ENCODE measurements around the gene RGS10.

RGS10 gene

GRCh38 chr10:119500123-119500795, 42.3 kb downstream of the RGS10 start:
- DNase-seq (ENCODE audit: low spot score): no peak
- TF ChIP-seq CTCF (IDR thresholded peaks at IDR 0.05; ENCODE audit: extremely low read depth, missing control alignments): no peak

DNA sequence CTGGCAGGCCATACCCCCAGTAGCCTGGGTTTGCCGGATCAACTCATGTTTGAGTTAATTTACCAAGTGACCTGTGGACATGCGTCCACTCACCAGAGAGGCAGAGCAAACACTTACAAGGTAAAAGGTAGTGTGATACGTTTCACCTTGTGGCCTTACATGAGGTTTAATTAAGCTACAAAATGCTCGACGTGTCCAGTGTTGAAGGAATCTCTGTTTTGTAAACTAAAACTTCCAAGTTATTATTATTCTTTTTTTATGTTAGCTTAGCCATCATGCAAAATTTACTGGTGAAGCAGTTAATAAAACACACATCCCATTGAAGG, 42.9 kb downstream of the RGS10 start:
- no peak for TF ChIP-seq CTCF (IDR thresholded peaks at IDR 0.05; ENCODE audit: extremely low read depth, missing control alignments)
- no peak for DNase-seq (ENCODE audit: low spot score)

DNA sequence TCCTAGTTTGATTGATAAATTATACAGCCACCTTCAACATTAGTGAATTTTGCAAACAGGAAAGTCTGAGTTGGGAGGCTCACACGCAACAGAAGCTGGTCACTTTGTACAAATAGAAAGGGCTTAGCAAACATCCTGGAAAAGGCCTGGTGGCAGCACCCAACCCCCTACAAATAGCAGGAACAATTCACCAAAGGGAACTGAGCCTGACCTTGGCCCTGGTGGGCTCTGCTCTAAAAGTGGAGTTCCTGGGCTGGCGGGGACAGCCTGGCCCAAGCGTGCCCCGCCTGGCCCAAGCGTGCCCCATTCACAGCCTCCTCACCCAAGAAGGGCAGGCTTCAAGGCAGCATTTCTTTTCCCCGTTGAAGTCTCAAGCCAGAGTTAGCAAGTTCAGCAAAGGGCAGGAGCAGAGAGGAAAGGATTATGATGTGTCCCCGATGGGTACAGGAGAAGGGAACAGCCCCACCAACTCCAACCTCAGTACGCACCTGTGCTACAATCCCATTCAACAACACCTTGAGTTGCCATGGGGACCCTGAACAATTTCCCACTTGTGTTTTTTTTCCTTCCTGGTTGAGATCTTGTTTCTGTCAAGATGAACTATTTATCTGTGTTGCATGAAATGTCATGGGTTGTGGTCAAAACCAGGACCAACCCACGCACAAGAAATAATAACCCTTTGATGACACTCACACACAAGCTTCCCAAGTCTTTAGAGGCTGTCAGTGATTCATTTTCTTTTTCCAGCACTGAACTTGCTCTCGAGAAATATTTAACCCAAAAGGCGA, 43.4 kb downstream of the RGS10 start:
- no peak for DNase-seq (ENCODE audit: low spot score)
- no peak for TF ChIP-seq CTCF (IDR thresholded peaks at IDR 0.05; ENCODE audit: extremely low read depth, missing control alignments)

DNA sequence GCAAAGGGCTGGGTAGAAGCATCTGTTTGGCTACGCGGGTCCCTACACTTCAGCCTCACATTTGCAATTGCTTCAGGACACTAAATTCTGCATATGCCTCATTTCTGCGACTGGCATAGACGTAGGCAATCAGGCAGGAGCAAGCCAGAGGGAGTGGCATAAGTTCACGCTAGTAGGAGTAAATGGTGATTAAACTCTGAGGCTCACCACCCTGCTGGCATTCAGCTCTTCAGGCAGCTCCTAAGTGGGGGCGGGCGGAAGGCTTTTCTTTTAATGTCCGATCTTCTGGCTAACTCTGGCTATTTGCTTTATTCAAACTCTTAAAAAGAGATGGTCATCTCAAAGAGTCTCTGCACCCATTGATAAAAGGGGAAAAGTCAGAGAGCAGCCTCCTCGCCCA, 45.3 kb downstream of the RGS10 start:
- DNase-seq (ENCODE audit: low spot score): no peak
- no peak for TF ChIP-seq CTCF (IDR thresholded peaks at IDR 0.05; ENCODE audit: extremely low read depth, missing control alignments)

DNA sequence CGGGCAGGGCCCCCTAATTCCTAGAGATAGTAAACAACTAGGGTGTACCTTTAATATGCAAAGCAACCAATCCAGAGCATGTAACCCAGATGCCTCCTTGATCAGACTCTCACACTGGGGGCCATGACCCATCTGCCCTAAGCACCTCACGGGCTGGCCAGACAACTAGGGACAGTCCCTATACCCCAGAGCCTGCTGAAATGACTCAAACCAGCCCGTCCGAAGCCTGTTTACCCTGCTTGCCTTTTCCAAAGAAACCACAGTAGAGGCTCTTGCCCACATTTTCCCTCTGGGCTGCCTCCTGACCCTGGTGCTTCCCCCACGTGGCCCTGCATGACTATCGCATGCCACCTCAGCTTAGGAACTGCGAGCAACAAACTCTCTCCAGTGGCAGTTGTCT, 46.2 kb downstream of the RGS10 start:
- peak; percentile 61 for DNase-seq (ENCODE audit: low spot score)
- no peak for TF ChIP-seq CTCF (IDR thresholded peaks at IDR 0.05; ENCODE audit: extremely low read depth, missing control alignments)

GRCh38 chr10:119495545-119495944, 47.0 kb downstream of the RGS10 start:
- no peak for DNase-seq (ENCODE audit: low spot score)
- no peak for TF ChIP-seq CTCF (IDR thresholded peaks at IDR 0.05; ENCODE audit: extremely low read depth, missing control alignments)

DNA sequence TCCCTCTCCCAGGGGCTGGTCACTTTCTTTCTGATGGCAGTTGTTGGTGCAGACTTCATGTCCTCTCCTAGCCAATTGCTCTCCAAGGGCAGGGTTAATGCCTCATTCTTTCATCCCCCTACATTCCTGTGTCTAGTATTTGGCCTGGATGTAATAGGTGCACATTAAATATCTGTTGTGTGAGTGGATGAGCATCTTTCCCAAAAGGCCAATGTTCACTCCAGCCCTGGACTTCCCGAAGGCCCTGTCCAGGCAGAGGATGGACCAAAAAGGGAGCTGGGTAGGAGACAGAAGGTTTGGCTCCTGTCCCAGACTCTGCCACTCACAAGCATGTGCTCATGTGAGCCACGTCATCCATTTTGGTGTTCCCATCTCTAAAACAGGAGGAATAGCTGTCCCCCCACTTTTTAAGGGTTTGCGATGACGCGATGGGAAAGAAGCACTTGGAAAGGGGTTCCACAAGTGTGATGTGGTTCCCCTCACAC, 47.5 kb downstream of the RGS10 start:
- TF ChIP-seq CTCF (IDR thresholded peaks at IDR 0.05; ENCODE audit: extremely low read depth, missing control alignments): no peak
- DNase-seq (ENCODE audit: low spot score): no peak

Measured in GM20000 (cell line).